Measurements from ENCODE around the gene AP2M1. TPM values are rescaled to one million over a fixed set of nuclear protein-coding genes. Genes with fewer than 3 reads are reported as not detected.

AP2M1 gene
- total and polyA plus RNA-seq, 10 of the 15 experiments (the other 5 are each of a cell fraction or from before 2014, with no cell fraction given): 65.6 to 356 (median 161) TPM

GRCh38 chr3:184228376-184229137 is 53.9 kb downstream of the AP2M1 start:
- no peak for DNase-seq (ENCODE audit: low read depth, low spot score)
- H3K79me2 ChIP-seq (ENCODE audit: control insufficient read depth, insufficient read depth, low read length): no peaks in the 10 kb centered on the region
- H3K4me2 ChIP-seq (ENCODE audit: control insufficient read depth, insufficient read depth): no peak overlapping the region
- SMC1A ChIA-PET (ENCODE audit: uncharacterized antibody, unreplicated experiment): interaction anchor here (0.6 to 3.7 kb wide), 9 partner anchors 9 to 333 kb away, joined by 3 to 15 read pairs (median 4); partner anchors contain the start of gene EEF1AKMT4
- peaks cover 16 to 18% of the 10 kb centered on the region in 2 experiments for H3K27me3 ChIP-seq (replicated peaks in 1 of 2; ENCODE audit: control insufficient read depth in 2 of 2, insufficient read depth in 2 of 2, low read length in 1 of 2)
- BruUV-seq (replicated peaks): no TSS peak
- intact Hi-C loops (cut with micrococcal nuclease; ENCODE audit: unreplicated experiment) (no loop called here), in situ Hi-C loops (cut with MboI) (no loop called here)
- POLR2A ChIA-PET: no interaction called here
- H3K9me3 ChIP-seq (replicated peaks; ENCODE audit: control insufficient read depth, insufficient read depth, low read length): no peaks in the 10 kb centered on the region
- no peaks in the 10 kb centered on the region for H3K4me1 ChIP-seq (ENCODE audit: control insufficient read depth, insufficient read depth, low read length)
- ATAC-seq: no peak; the same call in 2 of the 3 replicates
- no peaks in the 10 kb centered on the region for H4K20me1 ChIP-seq (ENCODE audit: control insufficient read depth, insufficient read depth)
- H3K36me3 ChIP-seq (ENCODE audit: control insufficient read depth in 2 of 2, insufficient read depth in 2 of 2, low read length in 1 of 2): no peaks in the 10 kb centered on the region
- no peak for FAIRE-seq
- CTCF ChIA-PET: interaction anchor here (0.6 to 4.4 kb wide), 18 partner anchors 9 to 336 kb away, joined by 3 to 69 read pairs (median 5); partner anchors contain the start of genes ABCF3 and EEF1AKMT4
- no peak overlapping the region for H3K4me3 ChIP-seq
- H3K27ac ChIP-seq (ENCODE audit: control insufficient read depth, insufficient read depth): no peak overlapping the region
- H3K9ac ChIP-seq (ENCODE audit: control insufficient read depth, insufficient read depth, low read length): no peak overlapping the region
- 44% methylated on average over 11 of the region's 12 CpGs for WGBS (ENCODE audit: insufficient coverage, insufficient replicate concordance, low lambda C conversion rate, missing lambda C conversion rate)
- TF ChIP-seq BRCA1 (IDR thresholded peaks at IDR 0.05; ENCODE audit: low read depth, low read length) (no peak), ASH2L (IDR thresholded peaks at IDR 0.05; ENCODE audit: borderline replicate concordance, low read depth) (no peak), GABPA (IDR thresholded peaks at IDR 0.05; ENCODE audit: low read depth) (no peak), JUNB (IDR thresholded peaks at IDR 0.05) (no peak), NFXL1 (IDR thresholded peaks at IDR 0.05; ENCODE audit: borderline replicate concordance) (no peak), ZNF217 (IDR thresholded peaks at IDR 0.05) (no peak), MEF2B (IDR thresholded peaks at IDR 0.05; ENCODE audit: partially characterized antibody, poor library complexity, severe bottlenecking) (no peak), BHLHE40 (IDR thresholded peaks at IDR 0.05; ENCODE audit: borderline replicate concordance in 1 of 2, low read depth in 2 of 2, low read length in 1 of 2) (no peak), ESRRA (IDR thresholded peaks at IDR 0.05; ENCODE audit: low read length) (no peak), BCL3 (IDR thresholded peaks at IDR 0.05; ENCODE audit: borderline replicate concordance, insufficient read depth, low read depth, low read length, poor library complexity, severe bottlenecking) (no peak), RELB (IDR thresholded peaks at IDR 0.05; ENCODE audit: low read depth) (no peak), IKZF1 (conservative IDR thresholded peaks at IDR 0.05) (no peak), NFIC (IDR thresholded peaks at IDR 0.05; ENCODE audit: low read depth, low read length) (no peak), NBN (IDR thresholded peaks at IDR 0.05) (no peak), NFYB (IDR thresholded peaks at IDR 0.05; ENCODE audit: insufficient read depth, low read depth, low read length) (no peak), RB1 (IDR thresholded peaks at IDR 0.05; ENCODE audit: borderline replicate concordance) (no peak), ZBTB11 (CRISPR knock-in tag; IDR thresholded peaks at IDR 0.05) (no peak)
- no peak overlapping the region for H2AFZ ChIP-seq (ENCODE audit: control insufficient read depth, low read depth, low read length)
- RAD21 ChIA-PET (ENCODE audit: unreplicated experiment): interaction anchor here (0.9 to 2.3 kb wide), 8 partner anchors 9 to 92 kb away, joined by 3 to 17 read pairs (median 5); partner anchors contain the start of gene EEF1AKMT4

All from GM12878 (cell line).